Stimulated activated CD8-positive, alpha-beta memory T cell treated with anti-CD3 and anti-CD28 coated beads, Interleukin-12 subunit alpha, Interleukin-12 subunit beta, amount 100 ng/mL, for 1 hour (primary cell): ENCODE data around the gene FGFRL1.
"Not testable (repeated sequence)": the region's sequence is repeated elsewhere in the genome, so short reads cannot be mapped to it uniquely, and the experiment has no call there.

Experiments used
- DNase-seq: peaks from one replicate; pipeline ENCODE4 v3.0.0-alpha.2; 2020; ENCODE audit warnings: low read depth

FGFRL1 gene

DNA sequence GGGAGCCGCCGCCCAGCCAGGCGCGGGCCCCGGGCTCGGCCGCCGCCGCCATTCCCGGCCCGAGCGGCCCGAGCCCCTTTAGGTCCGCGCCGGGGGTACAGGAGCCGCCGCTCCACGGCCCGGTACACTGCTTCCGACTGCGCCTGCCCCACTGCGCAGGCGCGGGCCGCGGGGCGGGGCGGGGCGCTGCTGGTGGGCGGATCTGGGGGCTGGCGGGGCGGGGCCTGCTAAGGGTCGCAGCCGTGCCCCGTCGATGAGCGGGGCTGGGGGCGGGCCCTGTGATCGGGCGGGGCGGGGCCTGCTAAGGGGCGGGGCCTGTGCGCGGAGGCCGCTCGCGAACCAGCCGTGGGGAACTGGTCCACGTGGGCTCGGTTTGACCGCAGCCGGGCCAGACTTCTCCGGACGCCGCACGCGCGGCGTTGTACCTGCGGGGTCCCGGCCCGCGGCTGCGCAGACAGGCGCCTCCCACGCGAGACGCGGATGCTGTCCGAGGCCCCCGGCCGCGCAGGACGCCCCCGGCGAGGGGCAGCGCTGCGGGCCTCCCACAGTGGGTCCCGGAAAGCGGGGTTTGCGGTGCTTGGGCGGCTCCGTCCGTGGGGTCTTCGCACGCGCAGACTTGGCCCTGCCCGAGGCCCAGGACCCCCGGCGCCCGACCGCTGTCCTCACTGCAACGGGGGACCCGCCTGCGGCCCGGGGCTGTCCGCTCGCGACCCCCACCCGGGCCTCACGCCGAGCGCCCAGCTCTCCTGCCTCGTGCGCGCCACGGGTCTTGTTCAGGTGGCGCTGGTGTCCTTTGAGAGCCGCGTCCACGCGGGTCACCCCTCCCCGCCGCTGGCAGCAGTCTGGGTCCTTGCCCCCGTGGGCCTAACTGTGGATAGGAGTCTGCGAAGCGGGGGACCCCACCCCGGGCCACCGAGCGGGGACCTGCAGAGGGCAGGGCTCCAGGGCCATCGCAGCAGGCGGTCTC, 37.7 kb upstream of the FGFRL1 start, which contains the start of gene DGKQ:
TSS of gene DGKQ (minus strand) at position 139 of the 967 bp plus-strand sequence. CDS start at position 52, 87 bp downstream.
- peak; percentile 80 for DNase-seq

DNA sequence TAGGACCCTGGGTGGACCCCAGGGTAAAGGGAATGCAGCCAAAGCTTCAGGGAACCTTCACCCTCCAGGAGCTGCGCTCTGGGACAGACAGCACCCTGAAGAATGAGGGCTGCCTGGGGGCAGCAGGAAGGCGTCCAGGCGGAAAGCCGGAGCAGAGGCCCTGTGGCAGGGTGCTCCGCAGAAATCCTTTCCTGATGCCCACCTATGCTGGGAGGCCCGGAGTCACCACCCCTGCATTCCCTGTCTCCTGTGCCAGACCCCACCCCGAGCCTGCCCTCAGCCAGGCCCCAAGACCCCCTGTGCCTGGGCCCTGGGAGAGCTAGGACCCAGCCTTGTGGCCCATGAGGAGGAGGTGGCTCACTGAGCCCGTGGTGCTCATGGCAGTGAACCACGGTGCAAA, 36.8 kb upstream of the FGFRL1 start:
- DNase-seq = no peak

DNA sequence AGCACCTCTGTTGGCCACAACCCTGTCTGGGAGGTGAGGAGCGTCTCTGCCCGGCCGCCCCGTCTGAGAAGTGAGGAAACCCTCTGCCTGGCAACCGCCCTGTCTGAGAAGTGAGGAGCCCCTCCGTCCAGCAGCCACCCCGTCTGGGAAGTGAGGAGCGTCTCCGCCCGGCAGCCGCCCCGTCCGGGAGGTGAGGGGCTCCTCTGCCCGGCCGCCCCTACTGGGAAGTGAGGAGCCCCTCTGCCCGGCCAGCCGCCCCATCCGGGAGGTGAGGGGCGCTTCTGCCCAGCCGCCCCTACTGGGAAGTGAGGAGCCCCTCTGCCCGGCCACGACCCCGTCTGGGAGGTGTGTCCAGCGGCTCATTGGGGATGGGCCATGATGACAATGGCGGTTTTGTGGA, 35.4 kb upstream of the FGFRL1 start:
- not testable (repeated sequence) for DNase-seq

DNA sequence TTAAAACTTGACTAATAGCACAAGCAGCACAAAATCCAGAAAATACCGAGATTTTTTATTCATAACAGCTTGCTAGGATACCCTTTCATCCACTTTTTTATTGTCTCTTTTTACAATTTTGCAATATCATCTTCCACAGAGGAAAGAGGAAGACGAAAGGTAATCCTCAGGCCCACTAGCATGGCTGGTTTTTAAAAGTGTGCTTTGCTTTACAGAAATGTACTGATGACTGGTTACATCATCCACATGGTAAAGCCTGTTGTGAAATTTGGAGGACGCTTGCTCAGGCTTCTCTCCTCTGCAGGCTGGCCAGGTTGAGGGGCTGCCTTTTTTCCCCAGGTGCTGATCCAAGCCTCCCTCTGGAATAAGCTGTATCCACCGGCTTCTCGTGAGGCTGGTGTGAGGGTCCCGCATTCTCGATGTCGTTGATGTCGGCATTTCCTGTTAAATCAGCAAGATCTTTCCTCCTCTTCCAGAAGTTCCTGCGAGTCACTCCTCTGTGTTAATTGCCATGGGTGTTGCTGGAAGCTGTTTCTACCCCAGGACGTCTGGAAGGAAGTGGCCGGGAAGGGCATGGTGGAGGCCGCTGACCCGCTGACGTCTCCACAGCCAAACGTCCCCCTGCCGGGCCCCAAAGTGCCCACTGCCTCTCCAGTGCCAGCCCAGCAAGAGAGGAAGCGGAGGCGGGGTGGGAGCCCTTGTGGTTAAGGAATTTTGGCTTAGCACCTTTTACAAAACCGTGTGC, 32.3 kb upstream of the FGFRL1 start:
- no peak for DNase-seq

DNA sequence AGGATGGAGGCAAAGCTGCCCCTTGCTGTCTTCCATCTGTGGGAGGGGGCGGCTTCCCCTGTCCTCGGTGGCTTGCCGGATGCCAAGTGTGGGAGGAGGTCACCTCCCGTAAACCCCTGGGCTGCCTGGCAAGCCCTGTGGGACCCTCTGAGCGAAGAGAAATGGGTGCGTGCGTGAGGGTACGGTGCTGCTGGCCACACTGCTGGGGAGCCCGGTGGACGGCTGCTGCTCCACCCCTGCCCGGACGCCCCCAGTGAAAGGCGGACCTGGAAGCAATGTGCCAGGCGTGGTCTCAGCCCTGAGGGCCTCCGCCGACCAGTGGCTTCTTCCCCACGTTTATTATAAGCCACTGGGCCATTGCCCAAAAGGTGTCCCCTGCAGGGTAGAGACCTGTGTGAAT, 29.1 kb upstream of the FGFRL1 start:
- DNase-seq = no peak

DNA sequence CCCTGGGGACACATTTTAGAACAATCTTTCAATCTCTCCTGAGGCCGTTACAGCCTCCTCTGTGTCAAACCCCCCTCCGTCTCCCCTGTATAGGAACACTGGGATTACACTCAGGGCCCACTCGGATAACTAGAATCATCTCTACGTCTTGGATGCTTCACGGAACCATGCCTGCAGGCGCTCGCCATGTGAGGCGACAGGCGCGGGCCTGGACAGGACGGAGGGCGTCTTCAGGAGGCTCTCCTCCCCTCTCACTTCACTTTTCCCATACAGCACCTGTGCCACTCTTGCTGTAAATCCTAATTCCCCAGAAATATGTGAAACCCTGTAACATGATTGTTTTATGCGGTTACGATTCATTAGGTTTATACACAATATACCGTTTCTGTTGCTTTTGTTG, 28.6 kb upstream of the FGFRL1 start:
- no peak for DNase-seq

DNA sequence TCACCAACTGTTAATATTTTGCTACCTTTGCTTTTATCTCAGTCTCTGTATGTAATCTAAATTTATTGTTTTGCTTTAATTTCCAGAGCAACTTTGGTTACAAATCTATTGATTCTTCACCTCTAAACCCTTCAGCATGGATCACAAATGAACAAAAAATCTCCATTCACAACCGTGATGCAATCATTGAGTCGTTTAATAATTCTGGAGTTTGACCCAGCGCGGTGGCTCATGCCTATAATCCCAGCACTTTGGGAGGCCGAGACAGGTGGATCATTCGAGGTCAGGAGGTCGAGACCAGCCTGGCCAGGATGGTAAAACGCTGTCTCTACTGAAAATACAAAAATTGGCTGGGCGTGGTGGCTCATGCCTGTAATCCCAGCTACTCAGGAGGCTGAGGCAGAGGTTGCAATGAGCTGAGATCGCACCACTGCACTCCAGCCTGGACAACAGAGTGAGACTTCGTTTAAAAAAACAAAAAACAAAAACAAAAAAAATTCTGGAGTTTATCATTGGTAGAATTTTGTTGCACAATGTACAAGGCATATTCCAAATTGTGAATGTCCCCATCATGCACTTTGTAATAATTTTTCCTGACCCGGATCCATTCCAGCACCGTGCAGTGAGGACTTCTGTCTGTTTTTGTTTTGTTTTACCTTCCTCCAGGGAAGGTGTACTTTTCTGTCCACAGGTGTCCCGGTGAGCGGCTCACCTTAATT, 26.9 kb upstream of the FGFRL1 start:
- DNase-seq = no peak

DNA sequence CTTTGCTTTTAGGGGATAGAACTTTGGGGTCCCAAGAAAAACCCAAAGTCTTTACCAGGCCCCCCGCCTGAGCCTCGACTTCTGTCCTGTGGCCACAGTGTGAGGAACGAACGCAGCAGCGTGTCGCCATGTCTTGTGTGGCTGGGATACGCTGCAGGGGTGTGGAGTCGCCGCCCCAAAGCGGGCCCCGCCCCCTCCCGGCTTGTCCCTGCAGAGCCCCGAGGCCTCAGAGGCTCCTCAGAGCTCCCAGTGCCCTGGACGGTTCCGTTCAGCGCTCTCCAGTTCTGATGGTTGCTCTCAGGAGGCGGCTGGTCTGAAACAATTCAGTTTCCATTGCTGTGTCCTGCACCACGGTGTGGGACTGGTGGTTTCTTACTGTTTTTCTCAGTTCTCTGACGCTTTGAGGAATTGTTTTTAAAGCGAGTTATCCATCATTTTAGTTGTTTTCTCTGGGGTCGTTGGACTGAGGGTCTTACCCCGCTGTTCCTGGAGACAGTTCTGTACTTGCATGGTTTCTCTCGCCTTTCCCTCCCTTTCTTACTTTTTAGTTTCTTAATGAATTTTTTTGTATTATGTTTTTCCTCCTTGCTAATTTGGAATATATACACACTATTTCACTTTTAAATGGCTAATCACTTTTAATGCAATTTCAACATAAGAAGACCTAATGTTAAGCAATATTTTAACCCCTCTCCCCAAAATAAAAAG, 26.1 kb upstream of the FGFRL1 start:
- DNase-seq = peak; percentile 40

DNA sequence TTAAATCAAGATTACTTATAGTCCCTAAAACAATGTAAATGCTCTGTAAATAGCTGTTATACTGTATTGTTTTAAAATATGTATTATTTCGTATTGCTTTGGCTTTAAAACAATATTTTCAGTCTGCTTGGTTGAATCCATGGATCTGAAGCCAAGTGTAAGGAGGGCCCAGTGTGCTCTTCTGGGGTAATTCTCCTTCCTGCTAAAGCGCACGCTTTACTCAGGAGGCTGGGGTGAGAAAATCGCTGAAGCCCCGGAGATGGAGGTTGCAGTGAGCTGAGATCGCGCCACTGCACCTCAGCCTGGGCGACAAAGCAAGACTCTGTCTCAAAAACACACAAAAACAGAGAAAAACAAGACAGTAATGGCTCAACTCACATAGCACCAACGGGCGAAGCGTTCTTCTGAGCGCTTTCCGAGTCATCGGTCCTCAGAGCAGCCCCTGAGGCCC, 25.0 kb upstream of the FGFRL1 start:
- DNase-seq = no peak

DNA sequence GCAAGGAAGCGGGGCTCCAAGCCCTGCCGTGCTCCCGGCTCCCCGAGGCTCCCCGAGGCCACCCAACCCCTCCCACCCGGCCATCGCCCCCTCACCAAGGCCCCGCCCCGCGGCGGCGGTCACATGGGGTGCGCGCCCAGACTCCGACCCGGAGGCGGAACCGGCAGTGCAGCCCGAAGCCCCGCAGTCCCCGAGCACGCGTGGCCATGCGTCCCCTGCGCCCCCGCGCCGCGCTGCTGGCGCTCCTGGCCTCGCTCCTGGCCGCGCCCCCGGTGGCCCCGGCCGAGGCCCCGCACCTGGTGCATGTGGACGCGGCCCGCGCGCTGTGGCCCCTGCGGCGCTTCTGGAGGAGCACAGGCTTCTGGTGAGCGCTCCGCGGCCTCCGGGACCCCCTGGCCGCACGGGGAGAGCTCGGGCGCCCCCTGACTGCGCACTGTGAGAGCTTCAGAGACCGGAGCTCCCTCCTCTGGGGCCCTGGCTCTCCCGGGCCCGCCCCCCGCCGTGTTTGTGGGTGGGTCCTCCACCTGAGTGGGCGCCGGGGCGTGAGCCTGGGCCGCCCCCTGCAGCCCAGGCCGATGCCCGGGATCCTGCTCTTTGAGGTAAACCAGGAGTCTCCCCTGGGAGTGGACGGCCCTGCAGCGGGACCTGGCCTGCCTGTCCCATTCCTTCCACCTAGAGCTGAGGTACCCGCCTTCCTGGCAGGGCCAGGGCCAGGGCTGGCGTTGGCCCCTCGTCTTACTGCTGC, 24.4 kb upstream of the FGFRL1 start, which contains the start of gene IDUA:
TSS of gene IDUA (plus strand) at position 166 of the 745 bp plus-strand sequence. CDS start at position 207, 41 bp downstream.
- DNase-seq = peak; percentile 76

DNA sequence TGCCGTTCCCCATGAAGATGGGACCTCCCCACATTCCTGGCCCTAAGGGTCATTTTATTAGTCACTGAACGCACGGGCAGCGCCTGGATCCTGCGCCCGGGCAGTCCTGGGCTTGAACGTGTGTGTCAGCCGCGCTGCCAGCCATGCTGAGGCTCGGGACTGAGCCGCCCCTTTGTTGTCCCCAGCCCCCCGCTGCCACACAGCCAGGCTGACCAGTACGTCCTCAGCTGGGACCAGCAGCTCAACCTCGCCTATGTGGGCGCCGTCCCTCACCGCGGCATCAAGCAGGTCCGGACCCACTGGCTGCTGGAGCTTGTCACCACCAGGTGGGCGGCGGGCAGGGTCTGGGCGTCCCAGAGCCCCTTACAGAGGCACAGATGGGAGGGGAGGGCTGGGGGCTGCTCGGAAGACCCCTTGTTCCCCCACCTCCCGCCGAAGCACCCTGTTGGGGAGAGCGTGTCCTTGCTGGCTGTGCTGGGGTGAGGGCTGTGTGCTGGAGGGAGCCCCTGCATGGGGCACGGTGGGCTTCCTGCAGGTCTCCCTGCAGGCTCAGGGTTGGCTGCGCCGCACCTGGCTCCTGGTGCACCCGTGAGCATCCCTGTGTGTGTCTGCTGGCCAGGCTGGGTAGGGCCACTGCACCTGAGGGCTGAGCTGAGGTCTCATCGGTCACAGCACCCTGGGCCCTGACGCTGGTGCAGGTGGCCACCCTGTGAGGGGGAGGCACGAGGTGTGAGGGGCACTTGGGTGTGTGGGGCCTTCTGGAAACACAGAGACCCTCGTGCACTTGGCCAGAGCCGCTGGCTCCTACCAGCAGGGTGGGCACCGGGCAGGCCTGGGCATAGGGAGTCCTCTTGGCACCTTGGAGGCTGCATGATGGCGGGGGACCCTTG, 23.6 kb upstream of the FGFRL1 start:
- DNase-seq = no peak

DNA sequence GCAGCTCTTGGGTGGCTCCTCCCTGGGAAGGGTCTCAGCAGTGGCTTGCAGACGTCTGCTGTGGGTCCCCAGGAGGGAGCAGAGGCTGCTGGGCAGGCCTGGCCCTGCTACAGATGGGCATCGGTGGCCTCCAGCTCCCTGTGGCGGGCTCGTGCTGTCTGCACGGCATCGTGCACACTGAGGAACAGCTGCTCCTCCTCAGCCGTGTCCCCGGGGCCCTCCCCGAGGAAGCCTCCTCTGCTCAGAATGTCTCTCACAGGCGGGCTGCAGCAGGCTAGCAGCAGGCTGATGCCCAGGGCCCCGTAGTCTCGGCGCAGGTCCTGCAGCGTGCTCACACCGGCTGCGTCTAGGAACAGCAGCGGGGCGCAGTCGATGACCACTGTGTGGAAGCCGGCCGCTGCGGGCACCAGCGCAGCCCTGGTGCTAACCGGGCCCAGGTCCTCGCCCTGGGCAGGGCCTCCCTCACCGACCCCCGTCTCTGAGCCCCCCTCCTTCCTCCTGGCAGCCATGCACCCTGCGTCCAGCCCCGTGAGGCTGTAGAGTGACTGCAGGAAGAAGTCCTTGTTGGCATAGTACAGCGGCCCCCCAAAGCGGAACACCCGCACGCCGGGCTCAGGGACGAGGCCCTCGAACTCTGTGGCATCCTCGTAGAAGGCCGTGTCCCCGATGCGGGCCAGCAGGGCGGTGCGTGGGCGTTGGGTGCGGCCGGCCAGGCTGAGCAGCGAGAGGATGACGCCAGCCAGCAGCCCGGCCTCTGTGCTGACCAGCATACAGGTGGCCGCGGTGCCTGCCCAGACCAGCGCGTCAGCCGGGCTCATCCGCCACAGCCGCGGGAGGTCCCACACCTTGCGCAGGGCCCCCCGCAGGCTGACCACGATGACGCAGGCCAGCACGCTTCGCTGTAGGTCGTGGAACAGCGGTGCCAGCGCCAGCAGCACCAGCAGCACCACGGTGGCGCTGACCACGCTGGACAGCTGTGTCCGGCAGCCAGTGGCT, 22.4 kb upstream of the FGFRL1 start:
- DNase-seq = no peak

DNA sequence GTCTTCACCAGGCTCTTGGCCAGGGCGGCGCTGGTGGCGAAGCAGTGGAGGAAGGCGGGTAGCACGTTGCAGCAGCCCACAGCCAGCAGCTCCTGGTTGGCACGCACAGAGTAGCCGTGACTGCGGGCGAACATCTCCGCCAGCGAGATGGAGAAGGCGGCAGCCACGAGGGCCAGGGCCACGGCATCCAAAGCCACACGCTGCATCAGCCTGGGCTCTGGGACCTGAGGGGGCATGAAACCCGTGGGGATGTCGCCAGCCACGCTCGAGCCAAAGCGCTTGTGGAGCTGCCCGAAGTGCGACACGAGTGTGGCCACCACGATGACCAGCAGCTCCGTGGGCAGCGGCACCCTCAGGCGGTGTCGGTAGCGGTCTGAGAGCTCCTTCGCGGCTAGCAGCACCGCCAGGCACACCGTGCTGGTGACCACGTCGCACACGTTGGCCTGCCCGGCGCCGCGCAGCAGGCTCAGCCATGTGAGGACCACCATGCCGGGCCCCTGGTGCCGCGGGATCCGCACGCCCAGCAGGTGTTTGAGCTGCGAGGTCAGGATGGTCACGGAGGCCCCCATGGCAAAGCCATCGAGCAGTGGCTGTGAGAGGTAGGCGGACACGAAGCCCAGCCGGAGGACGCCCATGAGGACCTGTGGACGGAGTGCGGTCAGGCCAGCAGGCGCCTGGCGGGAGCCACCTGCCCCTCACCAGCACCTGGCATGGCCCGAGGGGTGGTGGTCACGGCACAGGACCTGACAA, 21.5 kb upstream of the FGFRL1 start:
- DNase-seq = no peak

DNA sequence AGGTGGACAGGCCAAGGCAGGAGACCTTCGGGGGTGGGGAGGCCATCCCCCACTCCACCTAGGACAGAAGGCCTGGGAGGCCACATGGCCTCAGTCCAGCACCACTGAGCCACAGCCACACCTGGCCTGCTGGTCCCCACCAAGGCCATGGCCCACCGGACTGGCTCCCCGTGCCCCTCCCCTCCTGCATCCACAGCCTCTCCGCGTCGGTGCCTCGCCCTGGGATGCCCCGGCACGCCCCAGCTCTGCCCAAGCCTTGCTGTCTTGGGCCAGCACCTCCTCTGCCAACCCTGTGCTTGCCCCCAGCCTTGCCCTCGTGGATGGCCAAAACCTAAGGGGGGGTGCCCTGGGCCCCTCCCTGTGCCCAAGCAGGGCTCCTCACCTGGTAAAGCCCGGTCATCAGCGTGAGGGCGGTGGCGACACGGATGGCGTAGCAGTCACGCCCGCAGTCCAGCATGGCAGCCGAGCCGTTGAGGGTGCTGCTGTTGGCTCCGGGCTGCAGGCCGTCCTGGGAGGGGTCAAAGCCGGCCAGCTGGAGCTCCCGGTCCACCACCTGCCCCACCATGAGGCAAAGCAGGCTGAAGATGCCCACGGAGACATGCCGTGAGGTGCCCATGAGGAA, 20.6 kb upstream of the FGFRL1 start:
- no peak for DNase-seq

DNA sequence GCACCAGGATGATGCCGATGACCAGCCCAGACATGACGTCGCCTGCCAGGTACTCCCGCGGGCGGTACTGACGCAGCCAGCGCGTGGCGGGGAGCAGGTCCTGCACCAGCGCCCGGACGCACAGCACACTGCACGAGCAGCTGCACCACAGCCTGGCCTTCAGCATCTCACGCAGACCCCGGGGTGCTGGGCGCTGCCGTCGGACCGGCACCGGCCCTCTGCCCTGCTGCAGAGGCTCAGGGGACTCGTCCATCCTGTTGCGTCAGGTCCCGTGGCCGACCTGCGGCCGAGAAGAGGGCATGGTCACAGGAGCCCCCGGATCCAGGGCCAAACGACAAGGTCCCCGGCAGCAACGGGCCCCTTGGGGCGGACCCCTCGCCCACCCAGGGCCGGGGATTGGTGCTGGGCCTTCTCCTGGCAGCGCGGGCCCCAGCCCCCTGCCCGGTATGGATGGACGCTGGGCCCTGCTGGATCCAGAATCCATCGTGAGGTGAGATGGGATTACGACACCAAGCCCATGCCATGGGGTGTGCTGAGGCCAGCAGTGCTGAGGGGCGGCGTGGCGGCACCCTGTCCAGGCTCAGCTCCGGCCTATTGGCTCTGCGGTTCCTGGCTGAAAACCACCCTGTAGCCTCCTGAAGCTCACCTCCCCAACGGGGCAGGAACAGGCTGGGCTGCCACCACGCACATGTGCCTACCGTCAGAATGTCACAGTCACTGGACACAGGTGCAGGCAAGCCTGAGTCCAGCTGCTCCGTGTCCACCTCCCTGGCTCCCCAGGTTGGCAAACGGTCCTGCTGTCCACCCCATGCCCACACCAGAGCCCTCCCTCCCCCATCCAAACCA, 19.8 kb upstream of the FGFRL1 start:
- DNase-seq = no peak
